ENCODE data around the gene TTC34.

TTC34 gene

GRCh38 chr1:2801535-2802291 is at the start of gene TTC34:
TSS of gene TTC34 (minus strand) at chr1:2801693. CDS start at chr1:2800827, 866 bp downstream.
- DNase-seq (ENCODE audit: low read depth, low spot score), result no peak

GRCh38 chr1:2850502-2850901 is 49.0 kb upstream of the TTC34 start:
- DNase-seq (ENCODE audit: low read depth, low spot score), result no peak

- DNase-seq (ENCODE audit: low read depth, low spot score), result no peak
Measured at GRCh38 chr1:2848006-2848670, 46.6 kb upstream of the TTC34 start.

GRCh38 chr1:2847086-2847985 is 45.8 kb upstream of the TTC34 start:
- DNase-seq (ENCODE audit: low read depth, low spot score), result no peak

- no peak for DNase-seq (ENCODE audit: low read depth, low spot score)
Measured at GRCh38 chr1:2845869-2846268, 44.4 kb upstream of the TTC34 start.

- DNase-seq (ENCODE audit: low read depth, low spot score), result peak; percentile 21
Measured at GRCh38 chr1:2840036-2840809, 38.7 kb upstream of the TTC34 start.

GRCh38 chr1:2837823-2838222 is 36.3 kb upstream of the TTC34 start:
- DNase-seq (ENCODE audit: low read depth, low spot score), result no peak

- no peak for DNase-seq (ENCODE audit: low read depth, low spot score)
Measured at GRCh38 chr1:2837316-2837715, 35.8 kb upstream of the TTC34 start.

- DNase-seq (ENCODE audit: low read depth, low spot score), result no peak
Measured at GRCh38 chr1:2836333-2836970, 35.0 kb upstream of the TTC34 start.

- no peak for DNase-seq (ENCODE audit: low read depth, low spot score)
Measured at GRCh38 chr1:2835650-2836159, 34.2 kb upstream of the TTC34 start.

GRCh38 chr1:2834741-2835564 is 33.5 kb upstream of the TTC34 start:
- DNase-seq (ENCODE audit: low read depth, low spot score), result no peak

GRCh38 chr1:2834146-2834475 is 32.6 kb upstream of the TTC34 start:
- no peak for DNase-seq (ENCODE audit: low read depth, low spot score)

- no peak for DNase-seq (ENCODE audit: low read depth, low spot score)
Measured at GRCh38 chr1:2833454-2834145, 32.1 kb upstream of the TTC34 start.

- no peak for DNase-seq (ENCODE audit: low read depth, low spot score)
Measured at GRCh38 chr1:2832506-2833453, 31.3 kb upstream of the TTC34 start.

GRCh38 chr1:2831596-2832212 is 30.2 kb upstream of the TTC34 start:
- no peak for DNase-seq (ENCODE audit: low read depth, low spot score)

GRCh38 chr1:2830761-2831425 is 29.4 kb upstream of the TTC34 start:
- no peak for DNase-seq (ENCODE audit: low read depth, low spot score)

Measured in activated CD4-positive, CD25-positive, alpha-beta regulatory T cell treated with anti-CD3 and anti-CD28 coated beads, Interleukin-2, amount 50 U/mL, for 16 hours (primary cell).